ENCODE results near the gene PRKD2. TPM values are rescaled to one million over a fixed set of nuclear protein-coding genes. Genes with fewer than 3 reads are reported as not detected.

The PRKD2 gene
- total RNA-seq, 1 donor from 2014 or later: 58.9 TPM

GRCh38 chr19:46640656-46641055 is 76.3 kb downstream of the PRKD2 start:
- TF ChIP-seq CTCF (IDR thresholded peaks at IDR 0.05): no peak
- intact Hi-C loops (cut with DNase I): no loop called here
- peaks cover 7% of the 10 kb centered on the region for H3K27me3 ChIP-seq
- H3K27ac ChIP-seq: no peak overlapping the region
- DNase-seq (no peak), ATAC-seq (no peak)
- no peaks in the 10 kb centered on the region for H3K36me3 ChIP-seq
- peaks cover 18% of the 10 kb centered on the region for H3K4me1 ChIP-seq
- no peak overlapping the region for H3K4me3 ChIP-seq
- no peaks in the 10 kb centered on the region for H3K9me3 ChIP-seq

GRCh38 chr19:46639358-46640182 is 77.3 kb downstream of the PRKD2 start:
- peak; percentile 77 for DNase-seq
- peaks cover 12% of the 10 kb centered on the region for H3K27me3 ChIP-seq
- no peak for TF ChIP-seq CTCF (IDR thresholded peaks at IDR 0.05)
- H3K9me3 ChIP-seq: no peaks in the 10 kb centered on the region
- peak; percentile 57 for ATAC-seq
- peak overlapping the region; percentile 51 for H3K27ac ChIP-seq
- peaks cover 18% of the 10 kb centered on the region for H3K4me1 ChIP-seq
- H3K4me3 ChIP-seq: peak overlapping the region; percentile 41
- intact Hi-C loops (cut with DNase I): no loop called here
- H3K36me3 ChIP-seq: no peaks in the 10 kb centered on the region

GRCh38 chr19:46637224-46637623 is 79.7 kb downstream of the PRKD2 start:
- Histone ChIP-seq H3K9me3 (no peaks in the 10 kb centered on the region), H3K36me3 (no peaks in the 10 kb centered on the region), H3K4me3 (no peak overlapping the region), H3K27me3 (peaks cover 23% of the 10 kb centered on the region), H3K4me1 (peaks cover 26% of the 10 kb centered on the region), H3K27ac (no peak overlapping the region)
- DNase-seq (no peak), ATAC-seq (no peak)
- intact Hi-C loops (cut with DNase I): no loop called here
- no peak for TF ChIP-seq CTCF (IDR thresholded peaks at IDR 0.05)

- Histone ChIP-seq H3K27ac (no peak within 1 kb of the TSS), H3K36me3 (no peaks in the 10 kb centered on the region), H3K9me3 (no peaks in the 10 kb centered on the region), H3K4me3 (no peak within 1 kb of the TSS), H3K27me3 (peaks cover 28% of the 10 kb centered on the region), H3K4me1 (peaks cover 26% of the 10 kb centered on the region)
- ATAC-seq (no peak), DNase-seq (no peak)
- intact Hi-C loops (cut with DNase I): no loop called here
- no peak for TF ChIP-seq CTCF (IDR thresholded peaks at IDR 0.05)
Observed at GRCh38 chr19:46635920-46636761, 80.8 kb downstream of the PRKD2 start, which contains the start of gene GNG8. TSS of gene GNG8 (minus strand) at chr19:46636202. CDS start at chr19:46634682, 1,520 bp downstream.

GRCh38 chr19:46634656-46635218 is 82.2 kb downstream of the PRKD2 start:
- H3K27me3 ChIP-seq: peaks cover 21% of the 10 kb centered on the region
- no peak overlapping the region for H3K4me3 ChIP-seq
- intact Hi-C loops (cut with DNase I): no loop called here
- no peaks in the 10 kb centered on the region for H3K36me3 ChIP-seq
- DNase-seq: peak; percentile 67
- H3K27ac ChIP-seq: no peak overlapping the region
- no peaks in the 10 kb centered on the region for H3K9me3 ChIP-seq
- TF ChIP-seq CTCF (IDR thresholded peaks at IDR 0.05): no peak
- ATAC-seq: no peak
- H3K4me1 ChIP-seq: peaks cover 29% of the 10 kb centered on the region

Measured in upper lobe of right lung (tissue), 1 donor.